Mammary epithelial cell (primary cell): ENCODE measurements around the gene GALNTL6.

ENCODE experiments used
- CTCF ChIP-seq, 2 donors: IDR thresholded peaks in 1 of 2; conservative IDR thresholded peaks in 1 of 2; 2 replicates each; pipeline ENCODE4 v1.5.1; 2011 to 2012; ENCODE audit warnings: inconsistent platforms in 2 of 2, low read length in 2 of 2, mild to moderate bottlenecking in 2 of 2, control low read depth in 1 of 2, low read depth in 1 of 2; ENCODE audit not compliant: insufficient read depth in 1 of 2; ENCODE audit errors: extremely low read depth in 1 of 2
- EZH2 ChIP-seq: IDR thresholded peaks from 2 replicates; pipeline ENCODE4 v1.6.1; 2012; ENCODE audit warnings: low read length, inconsistent platforms, borderline replicate concordance

GRCh38 chr4:172105918-172106317 is 292.7 kb downstream of the GALNTL6 start:
- TF ChIP-seq CTCF (conservative IDR thresholded peaks at IDR 0.05 in 1 of 2, IDR thresholded peaks at IDR 0.05 in 1 of 2; ENCODE audit: extremely low read depth in 1 of 2, insufficient read depth in 1 of 2, low read depth in 1 of 2, low read length in 2 of 2), result no peak
- TF ChIP-seq EZH2, result no peak
